Activated gamma-delta T cell treated with anti-CD3 and anti-CD28 coated beads, Interleukin-2, amount 50 U/mL, for 16 hours (primary cell): ENCODE results near the gene ZNF827.

Source experiments
- DNase-seq: peaks from one replicate; pipeline ENCODE4 v3.0.0-alpha.2; 2020; ENCODE audit warnings: low read depth

ZNF827 gene

GRCh38 chr4:145716200-145716599, 222.4 kb downstream of the ZNF827 start:
- DNase-seq: no peak

DNA sequence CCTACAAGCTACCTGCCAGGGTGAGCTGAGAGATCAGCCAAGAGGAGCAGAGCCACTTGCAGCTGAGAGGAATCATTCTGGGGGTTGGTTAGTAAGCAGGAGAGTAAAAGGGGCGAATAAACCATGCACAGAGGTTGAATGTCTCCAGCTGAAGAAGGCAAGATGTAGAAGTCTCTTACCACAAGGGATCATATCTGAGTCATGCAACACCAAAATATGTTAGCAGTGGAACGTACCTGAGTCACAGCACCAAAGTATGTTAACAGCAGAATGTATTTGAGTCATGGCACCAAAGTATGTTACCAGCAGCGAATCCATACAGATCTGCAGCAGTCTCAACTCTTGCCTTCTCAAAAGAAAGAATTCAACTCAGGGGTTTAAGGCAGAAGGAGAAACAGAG, 228.8 kb downstream of the ZNF827 start:
- DNase-seq: no peak

DNA sequence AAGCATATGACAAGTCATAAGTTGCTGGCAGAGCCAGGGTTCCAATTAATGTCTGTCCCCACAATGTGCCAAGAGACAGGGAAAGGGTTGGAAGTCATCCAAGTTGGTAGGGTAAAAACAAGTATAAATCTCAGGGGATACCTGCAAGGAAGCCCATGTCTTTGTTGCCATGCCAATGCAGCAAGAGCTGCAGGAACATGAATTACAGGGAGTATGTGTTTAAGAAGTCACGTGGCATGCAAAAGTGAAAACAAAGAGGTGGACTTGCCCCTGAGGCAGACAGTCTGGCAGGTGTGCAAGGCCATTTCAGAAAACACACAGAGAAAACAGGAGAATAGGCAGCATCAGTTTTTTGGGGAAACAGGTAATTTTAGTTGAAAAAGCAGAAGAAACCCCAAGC, 229.3 kb downstream of the ZNF827 start:
- DNase-seq: no peak
